K562 treated with DMSO at 1 percent for 12 hours (cell line): ENCODE results near the gene POM121L2. TPM values are rescaled to one million over a fixed set of nuclear protein-coding genes. Genes with fewer than 3 reads are reported as not detected.

ENCODE experiments used
- total RNA-seq: library from RNA; unstranded; fragments of 300-600 nt; gene quantifications from 2 replicates; pipeline ENCODE4 v1.2.3, GENCODE V29; 2022; ENCODE audit not compliant: insufficient read depth

POM121L2 gene
- total RNA-seq, result not detected in 2 replicates

DNA sequence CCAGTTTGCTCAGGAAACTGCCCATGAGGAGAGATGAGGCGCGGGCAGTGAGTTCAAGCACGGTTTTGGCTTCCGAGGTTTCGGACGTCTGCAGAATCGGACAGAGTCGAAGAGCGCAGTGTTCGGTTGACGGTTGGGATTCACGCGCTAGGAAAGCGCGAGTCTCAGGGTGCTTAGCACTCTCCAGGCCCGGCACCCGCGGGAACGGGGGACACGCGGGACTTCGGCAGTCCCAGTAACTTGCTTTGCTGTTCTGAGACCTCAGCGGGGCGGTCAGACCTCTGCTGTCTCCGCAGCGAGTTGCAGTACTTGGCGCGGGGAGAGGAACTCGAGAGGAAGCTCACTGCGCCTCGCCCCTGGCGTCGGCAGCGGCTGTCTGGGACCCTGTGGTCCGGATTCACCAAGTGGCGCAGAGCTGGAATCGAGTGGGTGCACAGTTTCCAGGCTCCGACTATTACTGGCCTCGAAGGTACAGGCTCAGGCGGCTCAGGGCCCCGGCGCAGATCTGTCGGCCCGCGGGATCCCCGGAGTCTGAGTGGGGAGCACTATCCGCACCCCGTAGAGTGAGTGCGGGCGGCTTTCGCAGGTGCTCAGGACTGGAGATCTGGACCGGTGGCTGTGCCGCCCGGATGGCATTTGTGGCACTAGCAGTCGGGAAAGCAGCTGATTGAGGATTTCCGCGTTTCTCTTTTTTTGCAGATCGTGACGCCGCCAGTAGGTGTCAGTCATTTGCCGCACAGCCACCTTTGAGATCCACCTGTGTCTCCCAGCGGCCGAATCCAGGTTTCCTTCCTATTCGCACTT lies at the start of gene POM121L2:
TSS of gene POM121L2 (minus strand) at position 128 of the 804 bp plus-strand sequence. CDS start at position 25, 103 bp downstream.

Other genes starting within 250 kb of the POM121L2 start
- gene PRSS16, start 64.6 kb downstream of the POM121L2 start, total RNA-seq, result 40.6 and 61.3 TPM in 2 replicates
- 4.5 and 5.9 TPM in 2 replicates for gene ZNF391, start 76.5 kb upstream of the POM121L2 start, total RNA-seq
- gene ZNF184, start 160.8 kb upstream of the POM121L2 start, total RNA-seq, result 4.8 and 14.9 TPM in 2 replicates